Putamen (tissue), 1 donor: ENCODE results near the gene CFAP100.

Experiments
- DNase-seq: peaks from one replicate; pipeline ENCODE4 v3.0.0-alpha.2; 2016; ENCODE audit warnings: low spot score

Gene CFAP100

DNA sequence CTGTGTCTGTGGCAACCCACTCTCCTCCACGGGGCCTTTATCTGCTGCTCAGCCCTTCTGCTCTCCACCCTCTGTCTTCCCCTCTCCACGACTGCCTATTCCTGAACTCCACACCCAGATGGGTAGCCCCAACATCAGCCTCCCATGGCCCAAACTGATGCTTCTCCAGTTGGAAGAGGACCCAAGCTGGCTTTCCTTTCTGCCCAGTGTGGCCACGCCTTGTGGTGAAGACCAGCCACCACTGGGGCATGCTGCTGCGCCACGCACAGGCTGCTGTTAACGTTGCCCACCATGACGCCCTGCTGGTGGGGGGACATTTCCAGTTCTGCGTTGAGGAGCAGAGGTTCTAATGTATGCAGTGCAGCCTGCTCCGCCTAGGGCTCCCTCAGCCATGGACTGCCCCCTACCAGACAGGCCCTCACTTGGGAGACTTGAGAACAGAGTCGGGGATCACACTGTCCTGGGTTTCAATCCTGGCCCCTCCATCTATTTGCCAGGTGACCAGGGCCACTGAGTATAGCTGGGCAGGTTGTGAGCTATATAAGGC is 26.9 kb downstream of the CFAP100 start:
- DNase-seq, result no peak

DNA sequence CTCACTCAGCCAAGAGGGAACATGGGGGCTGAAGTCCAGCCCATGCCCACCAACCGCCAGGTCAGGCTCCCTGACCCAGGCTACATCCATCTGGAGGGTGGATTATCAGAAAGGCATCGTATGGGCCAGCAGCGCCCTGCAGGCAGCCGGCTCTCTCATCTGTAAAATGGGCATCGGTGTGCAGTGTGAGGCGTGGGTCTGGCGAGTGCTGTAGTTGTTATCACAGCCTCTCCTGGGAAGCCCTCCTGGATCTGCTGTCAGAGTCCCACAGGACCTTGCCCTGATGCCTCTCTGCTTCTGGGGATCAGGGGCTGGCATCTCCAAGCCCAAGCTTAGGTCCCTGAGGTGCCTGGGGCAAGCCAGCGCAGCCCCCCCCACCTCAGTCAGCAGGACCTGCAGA is 27.4 kb downstream of the CFAP100 start:
- no peak for DNase-seq

GRCh38 chr3:126422571-126423091 is 27.9 kb downstream of the CFAP100 start:
- no peak for DNase-seq

DNA sequence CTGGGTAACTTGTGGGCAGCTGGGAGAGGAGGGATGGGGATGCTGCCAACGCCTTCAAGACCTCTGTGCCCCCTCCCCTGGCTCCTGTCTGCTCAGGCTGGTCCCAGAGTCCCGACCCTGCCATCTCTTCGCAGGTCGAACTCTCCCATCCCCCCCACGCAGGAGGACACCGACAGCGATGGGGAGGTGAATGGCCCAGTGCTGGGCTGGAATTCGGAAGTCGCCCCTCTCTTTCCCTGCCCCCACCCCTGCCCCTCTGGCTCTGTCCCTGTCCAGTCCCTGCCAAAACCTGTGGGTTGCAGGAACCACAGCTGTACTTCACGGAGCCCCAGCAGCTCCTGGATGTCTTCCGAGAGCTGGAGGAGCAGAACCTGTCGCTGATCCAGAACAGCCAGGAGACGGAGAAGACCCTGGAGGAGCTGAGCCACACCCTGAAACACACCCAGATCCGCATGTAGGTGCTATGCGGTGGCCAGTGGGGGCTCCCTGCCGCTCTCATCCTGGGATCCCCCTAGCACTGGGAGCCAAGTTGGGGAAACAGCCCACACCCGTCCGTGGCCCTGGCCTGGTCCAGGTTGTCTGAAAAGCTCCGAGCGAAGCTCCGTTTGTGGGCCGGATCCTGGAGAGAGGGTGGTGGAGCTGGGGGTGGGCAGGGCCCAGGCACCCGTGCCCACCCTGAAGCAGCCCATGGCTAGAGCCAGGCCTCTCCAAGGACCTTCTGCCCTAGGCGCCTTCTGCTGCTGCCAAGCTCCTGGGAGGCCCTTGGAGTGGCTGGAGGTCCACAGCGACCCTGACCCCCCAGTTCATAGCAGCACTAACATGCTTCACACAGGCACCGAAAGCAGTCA is 28.7 kb downstream of the CFAP100 start:
- DNase-seq, result no peak

DNA sequence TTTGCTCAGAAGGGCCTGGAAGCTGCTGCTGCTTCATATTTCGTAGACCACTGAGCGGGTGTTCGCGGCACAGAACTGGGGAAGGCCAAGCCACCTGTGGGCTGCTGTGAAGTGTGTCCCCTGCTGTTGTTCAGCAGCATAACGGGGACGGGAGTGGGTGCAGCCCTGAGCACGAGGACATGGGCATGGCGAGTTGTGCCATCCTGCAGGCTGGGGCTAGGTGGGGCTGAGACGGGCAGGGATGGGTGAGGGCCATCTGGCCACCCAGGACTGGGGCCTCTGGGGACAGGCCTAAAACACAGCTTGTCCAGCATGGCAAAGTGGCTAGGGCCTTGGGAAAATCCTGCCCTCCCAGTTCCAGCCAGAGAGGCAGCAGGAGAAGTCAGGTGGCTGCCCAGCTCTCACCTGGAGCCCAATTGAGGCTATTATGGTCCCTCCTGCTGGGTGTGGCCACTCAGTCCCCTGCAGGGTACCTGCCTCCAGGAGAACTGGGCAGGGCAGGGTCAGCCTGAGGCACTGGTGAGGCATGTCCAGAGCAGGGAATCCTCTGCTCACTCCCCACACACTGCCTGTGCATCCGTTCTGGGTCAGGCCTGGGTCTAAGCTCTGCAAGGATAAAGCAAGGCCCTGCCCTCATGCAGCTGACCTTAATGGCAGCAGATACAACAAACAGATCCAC is 29.5 kb downstream of the CFAP100 start:
- DNase-seq, result no peak

DNA sequence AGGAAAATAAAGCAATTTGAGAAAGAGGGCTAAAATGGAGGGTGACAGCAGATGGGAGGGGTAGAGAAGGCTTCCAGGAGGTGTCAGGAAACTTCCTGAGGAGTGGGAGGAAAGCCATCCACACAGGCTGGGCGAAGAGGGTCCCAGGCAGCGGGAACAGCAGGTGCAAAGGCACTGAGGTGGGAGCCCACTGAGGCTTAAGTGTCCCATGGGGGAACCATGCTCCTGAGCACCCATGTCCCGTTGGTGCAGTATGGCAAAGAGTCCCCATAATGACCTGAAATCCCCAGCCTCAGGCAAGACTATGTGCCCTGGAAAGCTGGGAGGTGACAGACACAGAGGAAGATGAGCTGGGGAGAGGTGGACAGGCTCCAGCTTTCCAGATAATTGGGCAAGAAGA is 30.0 kb downstream of the CFAP100 start:
- no peak for DNase-seq

GRCh38 chr3:126431103-126431534 is 36.4 kb downstream of the CFAP100 start:
- no peak for DNase-seq

- DNase-seq, result no peak
Measured at GRCh38 chr3:126432361-126433104, 37.8 kb downstream of the CFAP100 start.

- DNase-seq, result no peak
Measured at GRCh38 chr3:126433105-126433430, 38.4 kb downstream of the CFAP100 start.

DNA sequence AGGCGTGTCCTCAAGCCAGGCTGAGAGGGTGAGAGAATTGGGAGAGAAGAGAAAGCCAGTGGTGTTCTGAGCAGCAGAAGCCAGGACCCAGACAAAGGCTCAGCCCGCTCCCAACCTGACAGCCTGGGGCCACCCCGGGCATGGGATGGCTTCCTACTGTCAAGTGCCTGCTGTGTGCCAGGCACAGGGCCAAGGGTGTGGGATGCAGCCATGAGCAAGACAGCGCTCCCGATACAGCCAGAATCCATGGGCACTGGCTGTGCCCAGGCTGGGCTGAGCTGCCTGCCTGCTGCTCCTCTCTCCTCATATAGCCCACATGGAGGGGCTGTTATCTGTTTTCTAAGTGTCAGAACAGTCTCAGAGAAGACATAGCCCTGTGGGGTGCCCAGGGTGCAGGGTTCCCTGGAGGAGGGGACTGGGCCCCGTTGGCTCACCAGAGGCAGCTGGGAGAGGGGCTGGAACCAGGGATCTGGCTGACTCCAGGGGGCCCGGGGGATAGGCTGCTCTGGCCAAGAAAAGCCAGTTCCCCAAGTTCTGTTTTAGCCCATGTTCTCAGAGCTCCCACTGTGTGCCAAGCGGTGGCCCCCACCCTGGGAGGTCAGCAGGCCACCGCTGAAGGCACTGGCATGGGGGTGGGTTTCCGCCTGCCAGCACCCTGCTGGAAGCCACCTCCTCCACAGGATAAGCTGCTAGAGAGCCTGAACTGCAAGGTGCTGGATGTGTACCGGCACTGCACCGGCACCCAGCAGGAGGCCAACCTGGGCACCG is 39.0 kb downstream of the CFAP100 start:
- DNase-seq, result no peak

DNA sequence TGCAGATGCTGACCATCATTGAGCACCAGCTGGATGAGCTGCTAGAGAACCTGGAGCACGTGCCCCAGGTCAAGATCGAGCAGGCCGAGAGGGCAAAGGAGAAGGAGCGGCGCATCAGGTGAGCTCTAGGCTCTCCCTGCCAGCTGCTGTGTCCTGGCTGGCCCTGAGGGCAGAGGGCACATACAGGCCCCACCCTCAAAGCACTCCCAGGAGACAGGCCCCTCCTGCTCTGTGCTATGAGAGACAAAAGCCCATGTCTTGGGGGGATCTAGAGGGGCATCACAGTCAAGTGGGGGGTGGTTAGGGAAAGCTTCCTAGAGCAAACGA is 39.5 kb downstream of the CFAP100 start:
- DNase-seq, result no peak

DNA sequence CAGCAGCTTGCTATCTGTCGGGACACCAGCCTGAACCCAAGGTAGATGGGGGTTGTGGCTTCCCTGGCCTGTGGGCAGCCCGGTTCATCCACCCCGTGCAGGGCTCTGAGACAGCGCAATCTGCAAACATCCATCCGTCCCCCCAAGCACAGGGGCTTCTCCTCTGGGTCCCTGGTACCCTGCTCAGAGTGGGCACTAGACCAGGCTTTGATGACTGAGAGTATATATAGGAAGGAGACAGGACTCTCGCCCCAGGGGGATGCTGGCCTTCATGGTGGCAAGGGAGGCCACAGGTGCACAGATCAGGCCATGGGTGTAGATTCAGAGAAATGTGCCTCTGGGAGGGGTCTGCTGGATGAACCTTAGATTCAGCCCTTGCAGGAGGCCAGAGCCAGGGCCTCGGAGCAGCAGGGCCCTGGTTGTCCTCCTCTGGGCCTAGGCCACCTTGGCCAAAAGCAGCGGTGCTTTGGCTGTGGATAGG is 40.3 kb downstream of the CFAP100 start:
- DNase-seq, result no peak

- DNase-seq, result no peak
Measured at GRCh38 chr3:126435456-126436315, 41.0 kb downstream of the CFAP100 start.

- no peak for DNase-seq
Measured at GRCh38 chr3:126436826-126437717, 42.4 kb downstream of the CFAP100 start.

- DNase-seq, result no peak
Measured at GRCh38 chr3:126438186-126438585, 43.5 kb downstream of the CFAP100 start.

DNA sequence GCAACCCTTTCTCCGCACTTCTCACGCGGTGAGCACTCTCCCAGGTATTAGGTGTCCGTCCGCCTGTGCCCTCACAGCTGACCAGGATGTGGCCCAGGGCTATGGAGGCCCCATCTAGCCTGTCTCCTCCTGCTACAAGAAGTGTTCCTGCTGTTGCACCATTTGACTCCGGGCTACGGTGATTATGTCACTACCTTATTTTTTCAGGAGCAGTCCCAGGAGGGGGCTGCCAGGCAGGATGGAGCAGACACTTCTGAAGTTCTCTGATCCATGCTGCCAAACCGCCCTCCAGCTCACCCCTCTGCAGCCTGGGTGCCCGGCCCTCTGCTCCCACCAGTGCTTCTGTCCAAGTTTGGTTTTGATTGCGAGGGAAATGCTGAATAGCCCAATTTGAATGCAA is 44.0 kb downstream of the CFAP100 start:
- DNase-seq, result no peak

DNA sequence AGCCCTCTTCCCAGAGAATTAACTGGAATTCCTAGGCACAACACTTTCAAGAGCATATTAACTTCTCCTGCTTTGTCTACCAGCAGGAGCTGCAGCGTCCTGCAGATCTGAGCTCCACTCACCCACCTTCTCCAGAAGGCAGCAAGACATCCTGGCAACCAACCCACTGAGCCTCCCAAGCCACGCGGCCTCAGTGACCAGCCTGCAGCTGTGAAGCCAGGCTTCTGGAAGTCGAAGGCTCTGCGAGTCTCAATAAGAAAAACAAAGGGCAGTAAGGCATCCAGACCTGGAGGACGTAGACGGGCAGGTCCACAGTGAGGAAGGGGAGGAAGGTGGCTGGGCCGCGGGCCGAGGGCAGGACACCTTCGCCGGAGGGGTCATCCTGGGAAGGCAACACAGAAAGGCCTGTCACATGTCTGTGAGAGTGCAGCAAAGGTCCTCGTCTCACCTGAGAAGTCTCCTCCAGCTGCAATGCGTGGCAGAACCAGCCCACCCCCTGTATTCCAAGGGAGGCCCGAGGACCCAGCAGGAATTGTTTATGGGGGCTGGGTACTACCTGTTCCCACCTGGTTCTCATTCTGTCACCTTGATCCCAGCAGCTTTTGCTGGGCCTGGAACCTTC is 44.7 kb downstream of the CFAP100 start:
- DNase-seq, result no peak

GRCh38 chr3:126439968-126440708 is 45.4 kb downstream of the CFAP100 start:
- no peak for DNase-seq

DNA sequence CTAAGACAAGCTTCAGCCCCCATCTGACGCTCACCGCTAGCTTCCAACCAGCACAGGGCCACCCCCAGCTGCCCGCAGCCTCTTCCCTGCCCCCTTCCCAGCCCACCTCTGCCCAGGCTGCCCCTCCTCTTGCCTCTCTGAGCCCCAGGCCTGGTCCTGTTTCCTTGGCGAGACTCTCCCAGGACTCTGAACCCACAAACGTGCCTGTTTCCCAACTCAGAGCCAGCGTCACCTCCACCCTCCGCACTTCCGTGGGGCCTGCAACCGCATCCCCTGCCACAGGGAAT is 45.9 kb downstream of the CFAP100 start:
- no peak for DNase-seq
